HEK293 (cell line): ENCODE measurements around the gene PCAT6.

Source experiments
- KLF7 ChIP-seq: fragments of 450-650 bp; formaldehyde crosslinking; IDR thresholded peaks from 2 replicates; pipeline ENCODE4 v1.5.1; 2016; ENCODE audit warnings: missing biosample characterization, missing genetic modification characterization, borderline replicate concordance
- REPIN1 ChIP-seq: fragments of 450-650 bp; formaldehyde crosslinking; IDR thresholded peaks from 2 replicates; pipeline ENCODE4 v1.5.1; 2017; ENCODE audit warnings: missing biosample characterization, missing genetic modification characterization, low read depth
- TSHZ1 ChIP-seq: fragments of 450-650 bp; formaldehyde crosslinking; IDR thresholded peaks from 2 replicates; pipeline ENCODE4 v1.5.1; 2016; ENCODE audit warnings: missing biosample characterization, missing genetic modification characterization, borderline replicate concordance
- ZBTB1 ChIP-seq: fragments of 450-650 bp; formaldehyde crosslinking; IDR thresholded peaks from 2 replicates; pipeline ENCODE4 v1.5.1; 2016; ENCODE audit warnings: missing biosample characterization, missing genetic modification characterization
- ZNF121 ChIP-seq: fragments of 450-650 bp; formaldehyde crosslinking; IDR thresholded peaks from 2 replicates; pipeline ENCODE4 v1.5.1; 2016; ENCODE audit warnings: missing biosample characterization, missing genetic modification characterization
- ZNF157 ChIP-seq: fragments of 450-650 bp; formaldehyde crosslinking; IDR thresholded peaks from 2 replicates; pipeline ENCODE4 v1.5.1; 2016; ENCODE audit warnings: missing biosample characterization, missing genetic modification characterization
- ZNF184 ChIP-seq: fragments of 450-650 bp; IDR thresholded peaks from 2 replicates; pipeline ENCODE4 v1.5.1; 2018; ENCODE audit warnings: missing biosample characterization, mild to moderate bottlenecking, missing genetic modification characterization
- ZNF366 ChIP-seq: fragments of 450-650 bp; formaldehyde crosslinking; conservative IDR thresholded peaks from 2 replicates; pipeline ENCODE4 v1.5.1; 2016; ENCODE audit warnings: missing biosample characterization, missing genetic modification characterization
- ZNF391 ChIP-seq: fragments of 450-650 bp; formaldehyde crosslinking; IDR thresholded peaks from 2 replicates; pipeline ENCODE4 v1.5.1; 2016; ENCODE audit warnings: low read depth, missing biosample characterization, missing genetic modification characterization, borderline replicate concordance
- ZNF398 ChIP-seq: fragments of 450-650 bp; formaldehyde crosslinking; IDR thresholded peaks from 2 replicates; pipeline ENCODE4 v1.5.1; 2017; ENCODE audit warnings: missing biosample characterization, missing genetic modification characterization
- ZNF433 ChIP-seq: fragments of 450-650 bp; formaldehyde crosslinking; IDR thresholded peaks from 2 replicates; pipeline ENCODE4 v1.5.1; 2016; ENCODE audit warnings: missing biosample characterization, missing genetic modification characterization, low read depth
- ZNF473 ChIP-seq: fragments of 450-650 bp; formaldehyde crosslinking; IDR thresholded peaks from 2 replicates; pipeline ENCODE4 v1.5.1; 2017; ENCODE audit warnings: missing biosample characterization, missing genetic modification characterization
- ZNF521 ChIP-seq: fragments of 450-650 bp; formaldehyde crosslinking; IDR thresholded peaks from 2 replicates; pipeline ENCODE4 v1.5.1; 2017; ENCODE audit warnings: missing biosample characterization, mild to moderate bottlenecking, missing genetic modification characterization
- ZNF544 ChIP-seq: fragments of 450-650 bp; formaldehyde crosslinking; IDR thresholded peaks from 2 replicates; pipeline ENCODE4 v1.5.0; 2017; ENCODE audit warnings: missing biosample characterization, missing genetic modification characterization
- ZNF585B ChIP-seq: fragments of 450-650 bp; formaldehyde crosslinking; IDR thresholded peaks from 2 replicates; pipeline ENCODE4 v1.5.1; 2016; ENCODE audit warnings: missing biosample characterization, missing genetic modification characterization
- ZNF623 ChIP-seq: fragments of 450-650 bp; formaldehyde crosslinking; IDR thresholded peaks from 2 replicates; pipeline ENCODE4 v1.5.1; 2016; ENCODE audit warnings: missing biosample characterization, missing genetic modification characterization
- ZNF660 ChIP-seq: fragments of 450-650 bp; IDR thresholded peaks from 2 replicates; pipeline ENCODE4 v1.5.1; 2018; ENCODE audit warnings: missing biosample characterization, mild to moderate bottlenecking, missing genetic modification characterization
- ZNF701 ChIP-seq: fragments of 450-650 bp; formaldehyde crosslinking; IDR thresholded peaks from 2 replicates; pipeline ENCODE4 v1.5.1; 2016; ENCODE audit warnings: missing biosample characterization, missing genetic modification characterization
- TF ChIP-seq, protein P1 (sequence below): fragments of 450-650 bp; formaldehyde crosslinking; conservative IDR thresholded peaks from 2 replicates; pipeline ENCODE4 v1.5.1; 2016; ENCODE audit warnings: low read depth, missing biosample characterization, missing genetic modification characterization
- TF ChIP-seq, protein P2 (sequence below): fragments of 450-650 bp; formaldehyde crosslinking; IDR thresholded peaks from 2 replicates; pipeline ENCODE4 v1.5.1; 2017; ENCODE audit warnings: missing biosample characterization, missing genetic modification characterization
- TF ChIP-seq, protein P3 (sequence below): IDR thresholded peaks from 2 replicates; pipeline ENCODE4 v1.6.1; 2011; ENCODE audit warnings: mild to moderate bottlenecking, low read depth, low read length, borderline replicate concordance
- TF ChIP-seq, protein P4 (sequence below): fragments of 450-650 bp; IDR thresholded peaks from 2 replicates; pipeline ENCODE4 v1.5.1; 2018; ENCODE audit warnings: missing biosample characterization, mild to moderate bottlenecking, missing genetic modification characterization
- TF ChIP-seq, protein P5 (sequence below): fragments of 450-650 bp; formaldehyde crosslinking; IDR thresholded peaks from 2 replicates; pipeline ENCODE4; 2016; ENCODE audit warnings: missing biosample characterization, missing genetic modification characterization

Gene PCAT6

GRCh38 chr1:202807926-202808757, 2.6 kb upstream of the PCAT6 start, which contains the start of gene KDM5B (continued):
- TF ChIP-seq, protein P1, sequence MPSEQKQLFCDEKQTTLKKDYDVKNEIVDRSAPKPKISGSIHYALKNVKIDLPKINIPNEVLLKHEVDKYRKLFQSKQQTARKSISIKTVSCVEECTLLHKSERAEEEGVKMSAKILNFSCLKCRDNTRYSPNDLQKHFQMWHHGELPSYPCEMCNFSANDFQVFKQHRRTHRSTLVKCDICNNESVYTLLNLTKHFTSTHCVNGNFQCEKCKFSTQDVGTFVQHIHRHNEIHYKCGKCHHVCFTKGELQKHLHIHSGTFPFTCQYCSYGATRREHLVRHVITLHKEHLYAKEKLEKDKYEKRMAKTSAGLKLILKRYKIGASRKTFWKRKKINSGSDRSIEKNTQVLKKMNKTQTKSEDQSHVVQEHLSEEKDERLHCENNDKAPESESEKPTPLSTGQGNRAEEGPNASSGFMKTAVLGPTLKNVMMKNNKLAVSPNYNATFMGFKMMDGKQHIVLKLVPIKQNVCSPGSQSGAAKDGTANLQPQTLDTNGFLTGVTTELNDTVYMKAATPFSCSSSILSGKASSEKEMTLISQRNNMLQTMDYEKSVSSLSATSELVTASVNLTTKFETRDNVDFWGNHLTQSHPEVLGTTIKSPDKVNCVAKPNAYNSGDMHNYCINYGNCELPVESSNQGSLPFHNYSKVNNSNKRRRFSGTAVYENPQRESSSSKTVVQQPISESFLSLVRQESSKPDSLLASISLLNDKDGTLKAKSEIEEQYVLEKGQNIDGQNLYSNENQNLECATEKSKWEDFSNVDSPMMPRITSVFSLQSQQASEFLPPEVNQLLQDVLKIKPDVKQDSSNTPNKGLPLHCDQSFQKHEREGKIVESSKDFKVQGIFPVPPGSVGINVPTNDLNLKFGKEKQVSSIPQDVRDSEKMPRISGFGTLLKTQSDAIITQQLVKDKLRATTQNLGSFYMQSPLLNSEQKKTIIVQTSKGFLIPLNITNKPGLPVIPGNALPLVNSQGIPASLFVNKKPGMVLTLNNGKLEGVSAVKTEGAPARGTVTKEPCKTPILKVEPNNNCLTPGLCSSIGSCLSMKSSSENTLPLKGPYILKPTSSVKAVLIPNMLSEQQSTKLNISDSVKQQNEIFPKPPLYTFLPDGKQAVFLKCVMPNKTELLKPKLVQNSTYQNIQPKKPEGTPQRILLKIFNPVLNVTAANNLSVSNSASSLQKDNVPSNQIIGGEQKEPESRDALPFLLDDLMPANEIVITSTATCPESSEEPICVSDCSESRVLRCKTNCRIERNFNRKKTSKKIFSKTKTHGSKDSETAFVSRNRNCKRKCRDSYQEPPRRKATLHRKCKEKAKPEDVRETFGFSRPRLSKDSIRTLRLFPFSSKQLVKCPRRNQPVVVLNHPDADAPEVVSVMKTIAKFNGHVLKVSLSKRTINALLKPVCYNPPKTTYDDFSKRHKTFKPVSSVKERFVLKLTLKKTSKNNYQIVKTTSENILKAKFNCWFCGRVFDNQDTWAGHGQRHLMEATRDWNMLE (tag by site-specific recombination), result no peak
- TF ChIP-seq, protein P2, sequence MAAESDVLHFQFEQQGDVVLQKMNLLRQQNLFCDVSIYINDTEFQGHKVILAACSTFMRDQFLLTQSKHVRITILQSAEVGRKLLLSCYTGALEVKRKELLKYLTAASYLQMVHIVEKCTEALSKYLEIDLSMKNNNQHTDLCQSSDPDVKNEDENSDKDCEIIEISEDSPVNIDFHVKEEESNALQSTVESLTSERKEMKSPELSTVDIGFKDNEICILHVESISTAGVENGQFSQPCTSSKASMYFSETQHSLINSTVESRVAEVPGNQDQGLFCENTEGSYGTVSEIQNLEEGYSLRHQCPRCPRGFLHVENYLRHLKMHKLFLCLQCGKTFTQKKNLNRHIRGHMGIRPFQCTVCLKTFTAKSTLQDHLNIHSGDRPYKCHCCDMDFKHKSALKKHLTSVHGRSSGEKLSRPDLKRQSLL (tag by site-specific recombination), result no peak
- no peak for TF ChIP-seq ZNF585B (tag by site-specific recombination)
- TF ChIP-seq ZBTB1 (tag by site-specific recombination), result no peak
- TF ChIP-seq ZNF391 (tag by site-specific recombination), result peak; percentile 61; the same call in 1 of the 2 replicates
- no peak for TF ChIP-seq ZNF398 (tag by site-specific recombination)
- no peak for TF ChIP-seq ZNF121 (tag by site-specific recombination)
- no peak for TF ChIP-seq ZNF623 (tag by site-specific recombination)
- no peak for TF ChIP-seq ZNF157 (tag by site-specific recombination)
- TF ChIP-seq ZNF184 (tag by site-specific recombination), result no peak; the same call in 1 of the 2 replicates
- no peak for TF ChIP-seq ZNF366 (tag by site-specific recombination)
- peak; percentile 71; the same call in 1 of the 2 replicates for TF ChIP-seq KLF7 (tag by site-specific recombination)
- TF ChIP-seq ZNF521 (tag by site-specific recombination), result no peak
- TF ChIP-seq, protein P3, sequence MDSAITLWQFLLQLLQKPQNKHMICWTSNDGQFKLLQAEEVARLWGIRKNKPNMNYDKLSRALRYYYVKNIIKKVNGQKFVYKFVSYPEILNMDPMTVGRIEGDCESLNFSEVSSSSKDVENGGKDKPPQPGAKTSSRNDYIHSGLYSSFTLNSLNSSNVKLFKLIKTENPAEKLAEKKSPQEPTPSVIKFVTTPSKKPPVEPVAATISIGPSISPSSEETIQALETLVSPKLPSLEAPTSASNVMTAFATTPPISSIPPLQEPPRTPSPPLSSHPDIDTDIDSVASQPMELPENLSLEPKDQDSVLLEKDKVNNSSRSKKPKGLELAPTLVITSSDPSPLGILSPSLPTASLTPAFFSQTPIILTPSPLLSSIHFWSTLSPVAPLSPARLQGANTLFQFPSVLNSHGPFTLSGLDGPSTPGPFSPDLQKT, result no peak
- peak; percentile 62; the same call in 1 of the 2 replicates for TF ChIP-seq ZNF660 (tag by site-specific recombination)
- no peak for TF ChIP-seq ZNF544 (tag by site-specific recombination)
- no peak for TF ChIP-seq ZNF701 (tag by site-specific recombination)
- TF ChIP-seq REPIN1 (tag by site-specific recombination), result no peak; the same call in 1 of the 2 replicates
- TF ChIP-seq ZNF433 (tag by site-specific recombination), result no peak
- TF ChIP-seq, protein P4, sequence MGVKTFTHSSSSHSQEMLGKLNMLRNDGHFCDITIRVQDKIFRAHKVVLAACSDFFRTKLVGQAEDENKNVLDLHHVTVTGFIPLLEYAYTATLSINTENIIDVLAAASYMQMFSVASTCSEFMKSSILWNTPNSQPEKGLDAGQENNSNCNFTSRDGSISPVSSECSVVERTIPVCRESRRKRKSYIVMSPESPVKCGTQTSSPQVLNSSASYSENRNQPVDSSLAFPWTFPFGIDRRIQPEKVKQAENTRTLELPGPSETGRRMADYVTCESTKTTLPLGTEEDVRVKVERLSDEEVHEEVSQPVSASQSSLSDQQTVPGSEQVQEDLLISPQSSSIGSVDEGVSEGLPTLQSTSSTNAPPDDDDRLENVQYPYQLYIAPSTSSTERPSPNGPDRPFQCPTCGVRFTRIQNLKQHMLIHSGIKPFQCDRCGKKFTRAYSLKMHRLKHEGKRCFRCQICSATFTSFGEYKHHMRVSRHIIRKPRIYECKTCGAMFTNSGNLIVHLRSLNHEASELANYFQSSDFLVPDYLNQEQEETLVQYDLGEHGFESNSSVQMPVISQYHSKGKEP (tag by site-specific recombination), result no peak
- no peak for TF ChIP-seq TSHZ1 (tag by site-specific recombination)
- TF ChIP-seq, protein P5, sequence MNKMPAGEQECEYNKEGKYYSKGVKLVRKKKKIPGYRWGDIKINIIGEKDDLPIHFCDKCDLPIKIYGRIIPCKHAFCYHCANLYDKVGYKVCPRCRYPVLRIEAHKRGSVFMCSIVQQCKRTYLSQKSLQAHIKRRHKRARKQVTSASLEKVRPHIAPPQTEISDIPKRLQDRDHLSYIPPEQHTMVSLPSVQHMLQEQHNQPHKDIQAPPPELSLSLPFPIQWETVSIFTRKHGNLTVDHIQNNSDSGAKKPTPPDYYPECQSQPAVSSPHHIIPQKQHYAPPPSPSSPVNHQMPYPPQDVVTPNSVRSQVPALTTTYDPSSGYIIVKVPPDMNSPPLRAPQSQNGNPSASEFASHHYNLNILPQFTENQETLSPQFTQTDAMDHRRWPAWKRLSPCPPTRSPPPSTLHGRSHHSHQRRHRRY (tag by site-specific recombination), result no peak
- TF ChIP-seq ZNF473 (tag by site-specific recombination), result no peak
